Small intestine (tissue), 7 donors: ENCODE measurements around the gene TNF. TPM values are rescaled to one million over a fixed set of nuclear protein-coding genes. Genes with fewer than 3 reads are reported as not detected.

Experiments used
- DNase-seq, 2 donors: peaks; one replicate each; pipeline versions ENCODE4 v3.0.0 to v3.0.0-alpha.2; 2013
- FAIRE-seq: peaks from 2 replicates; lab custom pipeline; 2012; peaks lifted over from hg19 to GRCh38; lab: Jason Lieb, UNC
- H3K27ac ChIP-seq, 3 donors: one replicate each; pipeline ENCODE4 v1.5.1; 2013; ENCODE audit warnings: low read length in 2 of 3, mild to moderate bottlenecking in 2 of 3, control low read depth in 1 of 3, inconsistent platforms in 1 of 3, low read depth in 1 of 3, moderate library complexity in 1 of 3
- H3K27me3 ChIP-seq, 3 donors: one replicate each; pipeline ENCODE4 v1.6.1; 2013; ENCODE audit warnings: low read length in 3 of 3, inconsistent platforms in 1 of 3; ENCODE audit not compliant: control insufficient read depth in 3 of 3, insufficient read depth in 3 of 3
- H3K36me3 ChIP-seq, 3 donors: one replicate each; pipeline ENCODE4 v1.6.1; 2013; ENCODE audit warnings: low read length in 3 of 3, inconsistent platforms in 1 of 3, low read depth in 1 of 3, mild to moderate bottlenecking in 1 of 3, moderate library complexity in 1 of 3; ENCODE audit not compliant: control insufficient read depth in 3 of 3, insufficient read depth in 2 of 3
- H3K4me1 ChIP-seq, 3 donors: one replicate each; pipeline ENCODE4 v1.6.1; 2013; ENCODE audit warnings: low read length in 2 of 3, inconsistent platforms in 1 of 3, low read depth in 1 of 3, mild to moderate bottlenecking in 1 of 3, moderate library complexity in 1 of 3; ENCODE audit not compliant: control insufficient read depth in 3 of 3, insufficient read depth in 2 of 3
- H3K4me3 ChIP-seq, 3 donors: one replicate each; pipeline ENCODE4 v1.5.1; 2013; ENCODE audit warnings: low read length in 3 of 3, control low read depth in 1 of 3, inconsistent platforms in 1 of 3, low read depth in 1 of 3, mild to moderate bottlenecking in 1 of 3, moderate library complexity in 1 of 3
- H3K9me3 ChIP-seq, 2 donors: one replicate each; pipeline ENCODE4 v1.6.1; 2013; ENCODE audit warnings: low read depth in 1 of 2, low read length in 1 of 2; ENCODE audit not compliant: control insufficient read depth in 2 of 2, insufficient read depth in 1 of 2
- WGBS, 3 donors: extraction: QIAGEN DNeasy Blood & Tissue Kit; methylation state at CpG; one replicate each; pipeline ENCODE4 v1.1.7; 2013; 5-methylcytosine and 5-hydroxymethylcytosine counted together
- polyA plus RNA-seq, 4 donors: library from polyadenylated mRNA; stranded (reverse) in 3 of 4; unstranded in 1 of 4; fragments of 200-250 nt in 3 of 4; fragments of 120-200 nt in 1 of 4; gene quantifications; one replicate each; pipeline versions ENCODE4 v1.2.1 to v1.2.3, GENCODE V29; 2013
- donor health status: healthy with polysubstance abuse.
- donor health status: control.
- donor health status: control.
- donor health status: Bipolar disorder and iron deficiency.
- donor health status: healthy.

The TNF gene
- polyA plus RNA-seq, 4 donors: 0.18 to 0.59 (median 0.45) TPM; not detected in 1

DNA sequence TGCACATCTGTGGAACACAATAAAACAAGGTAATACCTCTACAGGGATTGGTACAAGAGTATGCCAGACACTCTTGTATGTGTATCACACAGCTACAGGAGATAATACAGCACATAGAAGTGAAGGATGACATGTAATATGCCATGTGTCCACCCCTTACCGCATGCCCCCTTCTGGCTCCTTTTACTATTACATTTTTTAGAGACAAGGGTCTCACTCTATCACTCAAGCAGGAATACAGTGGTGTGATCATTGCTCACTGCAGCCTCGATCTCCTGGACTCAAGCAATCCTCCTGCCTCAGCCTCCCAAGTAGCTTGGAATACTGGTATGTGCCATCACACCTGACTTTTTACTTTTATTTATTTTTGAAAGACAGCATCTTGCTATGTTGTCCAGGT is 21.6 kb downstream of the TNF start:
- H3K36me3 ChIP-seq: no peaks in the 10 kb centered on the region

DNA sequence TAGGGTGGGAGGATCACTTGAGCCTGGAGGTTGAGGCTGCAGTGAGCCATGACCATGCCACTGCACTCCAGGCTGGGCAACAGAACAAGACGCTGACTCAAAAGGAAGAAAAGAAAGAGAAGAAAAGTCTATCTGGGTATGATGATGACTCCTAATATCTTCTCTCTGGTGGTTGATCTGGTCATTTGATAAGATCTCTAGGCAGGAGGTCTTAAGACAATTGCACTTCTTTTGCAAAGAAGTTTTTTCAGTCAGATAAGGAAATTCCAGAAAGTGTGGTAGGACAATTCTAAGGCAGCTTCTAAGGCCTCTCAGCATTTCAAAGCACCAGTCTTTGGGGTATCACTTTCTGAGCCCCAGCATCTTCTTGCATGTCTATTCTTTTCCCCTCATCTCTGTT is 32.0 kb downstream of the TNF start:
- no peaks in the 10 kb centered on the region for H3K27me3 ChIP-seq
- no peak overlapping the region for H3K27ac ChIP-seq
- H3K4me1 ChIP-seq: no peaks in the 10 kb centered on the region
- no peaks in the 10 kb centered on the region for H3K36me3 ChIP-seq
- WGBS, 3 donors: 75 to 84% (median 79%) methylated on average over 1 of the region's 1 CpG
- DNase-seq (no peak), FAIRE-seq (no peak)
- H3K9me3 ChIP-seq: no peaks in the 10 kb centered on the region
- H3K4me3 ChIP-seq: no peak overlapping the region

More for the DNA sequence above, 21.6 kb downstream of the TNF start:
- FAIRE-seq (no peak), DNase-seq (no peak)
- no peaks in the 10 kb centered on the region for H3K4me1 ChIP-seq
- 25 to 27% (median 26%) methylated on average over 2 of the region's 2 CpGs for WGBS, 3 donors
- no peak overlapping the region for H3K4me3 ChIP-seq
- no peak overlapping the region for H3K27ac ChIP-seq
- no peaks in the 10 kb centered on the region for H3K27me3 ChIP-seq
- H3K9me3 ChIP-seq: no peaks in the 10 kb centered on the region

DNA sequence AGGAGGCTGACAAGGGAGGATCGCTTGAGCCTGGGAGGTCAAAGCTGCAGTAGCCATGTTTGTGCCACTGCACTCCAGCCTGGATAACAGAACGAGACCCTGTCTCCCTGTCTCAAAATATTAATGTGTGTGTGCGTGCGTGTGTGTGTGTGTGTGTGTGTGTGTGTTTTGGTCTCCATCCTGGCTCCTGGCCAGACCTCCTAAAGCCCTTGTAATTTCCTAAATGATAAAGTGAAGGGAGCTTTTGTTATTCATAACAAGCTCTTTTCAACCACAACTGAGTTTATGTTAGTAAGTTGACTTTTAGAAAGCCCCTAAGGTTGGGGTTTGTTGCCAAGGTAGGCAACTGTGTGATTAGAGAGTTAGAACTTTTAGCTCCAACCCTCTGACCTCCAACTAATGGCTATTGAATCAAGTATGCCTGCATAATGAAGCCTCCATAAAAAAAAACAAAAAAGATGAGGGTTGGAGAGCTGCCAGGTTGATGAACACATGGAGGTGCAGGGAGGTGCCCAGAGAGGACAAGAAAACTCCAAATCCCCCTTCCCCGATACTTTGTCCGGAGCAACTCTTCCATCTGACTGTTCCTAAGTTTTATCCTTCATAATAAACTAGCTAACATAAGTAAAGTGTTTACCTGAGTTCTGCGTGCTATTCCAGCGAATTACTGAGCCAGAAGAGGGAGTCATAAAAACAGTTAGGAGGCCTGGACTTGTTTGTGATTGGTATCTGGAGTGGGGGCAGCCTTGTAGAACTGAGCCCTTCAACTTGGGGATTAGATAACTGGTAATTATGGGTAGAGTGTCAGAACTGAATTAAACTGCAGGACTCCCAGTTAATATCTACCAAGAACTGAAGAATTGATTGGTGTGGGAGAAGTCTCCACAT is 34.4 kb downstream of the TNF start:
- no peak overlapping the region for H3K27ac ChIP-seq
- H3K9me3 ChIP-seq: no peaks in the 10 kb centered on the region
- H3K4me1 ChIP-seq: peaks cover 0 to 9% (median 0%) of the 10 kb centered on the region in 3 donors
- FAIRE-seq: no peak
- H3K36me3 ChIP-seq: no peaks in the 10 kb centered on the region
- WGBS, 3 donors: 66 to 70% (median 70%) methylated on average over 8 of the region's 8 CpGs
- no peak for DNase-seq
- no peak overlapping the region for H3K4me3 ChIP-seq
- H3K27me3 ChIP-seq: no peaks in the 10 kb centered on the region

DNA sequence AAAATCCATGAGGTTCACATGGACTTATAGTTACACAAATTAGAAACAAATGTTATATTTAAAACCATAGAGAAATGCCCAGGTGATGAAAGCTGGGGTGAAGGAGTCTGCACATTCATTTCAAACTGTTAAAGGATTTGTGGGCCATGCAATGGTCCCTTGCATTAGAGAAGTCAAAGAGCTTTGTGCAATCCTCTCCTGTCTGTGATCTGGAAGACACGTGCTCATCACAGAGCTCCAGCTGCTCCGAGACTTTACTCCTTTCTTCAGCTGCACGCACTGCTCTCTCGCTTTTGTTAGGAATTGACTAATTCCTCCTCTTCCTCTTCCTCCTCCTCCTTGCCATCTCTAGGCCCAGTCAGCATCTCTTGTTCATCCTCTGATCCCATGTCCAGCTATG is 35.6 kb downstream of the TNF start:
- DNase-seq (no peak), FAIRE-seq (no peak)
- H3K9me3 ChIP-seq: no peaks in the 10 kb centered on the region
- no peak overlapping the region for H3K4me3 ChIP-seq
- H3K36me3 ChIP-seq: no peaks in the 10 kb centered on the region
- H3K27ac ChIP-seq: no peak overlapping the region
- H3K4me1 ChIP-seq: peaks cover 0 to 20% (median 2%) of the 10 kb centered on the region in 3 donors
- 86 to 90% (median 88%) methylated on average over 4 of the region's 4 CpGs for WGBS, 3 donors
- no peaks in the 10 kb centered on the region for H3K27me3 ChIP-seq

DNA sequence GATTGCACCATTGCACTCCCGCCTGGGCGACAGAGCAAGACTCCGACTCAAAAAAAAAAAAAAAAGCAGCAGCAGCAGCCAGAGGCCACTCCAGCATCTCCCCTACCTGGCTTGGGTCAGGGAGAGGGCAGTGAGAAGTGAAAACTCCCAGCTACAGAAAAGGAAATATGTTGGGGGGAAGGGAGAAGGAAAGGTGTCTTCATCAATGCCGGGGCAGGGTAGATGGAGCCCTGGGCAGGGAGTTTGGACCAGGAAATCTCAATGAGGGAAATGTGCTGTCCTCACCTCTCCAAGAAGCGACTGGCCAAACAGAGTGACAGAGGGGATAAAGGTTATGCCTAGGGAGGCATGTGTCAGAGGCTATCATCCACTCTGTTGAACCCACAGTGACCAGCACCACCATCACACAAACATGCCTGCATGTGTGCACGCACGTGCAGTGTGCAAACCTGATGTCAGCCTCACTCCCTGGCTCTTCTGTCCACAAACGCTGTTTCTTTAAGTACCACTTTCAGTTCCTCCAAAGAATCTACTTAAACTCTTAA is 38.8 kb downstream of the TNF start:
- peak overlapping the region in 1 of 3 donors; percentile 69 for H3K27ac ChIP-seq
- DNase-seq (peak; percentile 30 to 39), FAIRE-seq (no peak)
- H3K4me1 ChIP-seq: peaks cover 0 to 20% (median 2%) of the 10 kb centered on the region in 3 donors
- H3K9me3 ChIP-seq: no peaks in the 10 kb centered on the region
- H3K36me3 ChIP-seq: no peaks in the 10 kb centered on the region
- no peak overlapping the region for H3K4me3 ChIP-seq
- no peaks in the 10 kb centered on the region for H3K27me3 ChIP-seq
- 33 to 64% (median 58%) methylated on average over 8 of the region's 8 CpGs for WGBS, 3 donors

DNA sequence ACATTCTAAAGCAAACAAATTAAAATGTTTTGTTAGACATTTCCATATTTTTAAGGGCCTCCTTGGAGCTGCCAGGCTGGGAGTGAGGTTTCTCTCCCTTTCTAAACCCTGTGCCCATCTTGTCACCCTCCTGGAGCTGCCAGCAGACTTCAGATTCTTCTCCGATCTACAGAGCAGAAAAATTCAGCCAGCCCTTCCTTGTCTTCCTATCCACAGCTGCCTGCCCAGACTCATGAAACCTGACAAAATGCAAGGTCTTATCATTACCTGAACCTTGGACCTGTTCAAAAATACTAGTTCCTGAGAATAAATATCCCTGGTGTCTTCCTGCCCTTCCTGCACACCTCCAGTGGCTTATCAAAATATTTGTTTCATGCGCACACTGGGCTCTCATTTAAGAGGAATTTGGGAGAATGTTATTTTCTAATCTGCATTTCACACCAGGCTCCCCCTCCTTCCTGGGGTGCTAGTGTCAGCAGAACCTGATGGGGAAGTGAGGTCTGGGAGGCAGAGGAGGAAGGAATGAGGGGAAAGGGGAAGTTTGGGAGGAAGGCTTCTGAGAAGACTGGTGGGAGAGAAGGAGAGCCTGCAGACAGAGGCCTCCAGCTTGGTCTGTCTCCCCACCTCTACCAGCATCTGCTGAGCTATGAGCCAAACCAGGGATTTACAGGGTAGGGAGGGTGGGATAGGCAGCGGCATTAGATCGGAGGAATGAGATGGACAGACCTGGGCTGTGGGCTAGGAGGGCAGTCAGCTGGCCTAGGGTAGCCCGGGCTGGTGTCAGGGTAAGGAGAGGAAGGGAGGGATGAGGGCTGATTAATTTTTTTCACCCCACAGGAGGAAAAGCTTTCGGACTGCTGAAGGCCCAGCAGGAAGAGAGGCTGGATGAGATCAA is 39.6 kb downstream of the TNF start, which contains the start of gene AIF1:
AIF1 (plus strand) TSS at position 551 of the 895 bp plus-strand sequence; CDS start at position 647, 96 bp downstream.
- WGBS, 3 donors: 51 to 63% (median 51%) methylated on average over 6 of the region's 6 CpGs
- FAIRE-seq (no peak), DNase-seq (peak; percentile 62 to 64)
- Histone ChIP-seq H3K4me1 (peaks cover 0 to 20% (median 2%) of the 10 kb centered on the region in 3 donors), H3K27me3 (no peaks in the 10 kb centered on the region), H3K36me3 (no peaks in the 10 kb centered on the region), H3K9me3 (no peaks in the 10 kb centered on the region), H3K27ac (peak within 1 kb of the TSS in 2 of 3 donors; percentile 52 to 69), H3K4me3 (no peak within 1 kb of the TSS)

DNA sequence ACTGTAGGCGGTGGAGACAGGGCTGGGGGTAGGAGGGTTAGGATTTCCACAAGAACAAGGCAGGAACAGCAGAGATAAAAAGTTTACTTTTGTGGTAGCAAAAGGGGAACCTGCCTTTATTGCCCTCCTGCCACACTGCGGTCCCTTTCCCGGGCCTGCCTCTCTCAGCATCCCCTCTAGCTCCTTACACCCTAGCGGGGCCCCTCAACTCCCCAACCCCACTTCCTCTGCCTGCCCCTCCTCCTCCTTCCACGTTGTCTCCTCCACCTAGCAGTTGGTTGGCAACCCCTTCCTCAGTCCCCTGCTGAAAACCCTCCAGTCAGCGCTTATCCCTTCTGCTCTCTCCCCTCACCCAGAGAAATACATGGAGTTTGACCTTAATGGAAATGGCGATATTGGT is 40.4 kb downstream of the TNF start:
- Histone ChIP-seq H3K27me3 (no peaks in the 10 kb centered on the region), H3K4me3 (no peak overlapping the region), H3K9me3 (no peaks in the 10 kb centered on the region), H3K27ac (no peak overlapping the region), H3K4me1 (peaks cover 0 to 20% (median 2%) of the 10 kb centered on the region in 3 donors), H3K36me3 (no peaks in the 10 kb centered on the region)
- WGBS, 3 donors: 51 to 72% (median 71%) methylated on average over 7 of the region's 7 CpGs
- DNase-seq: no peak
- FAIRE-seq: no peak

DNA sequence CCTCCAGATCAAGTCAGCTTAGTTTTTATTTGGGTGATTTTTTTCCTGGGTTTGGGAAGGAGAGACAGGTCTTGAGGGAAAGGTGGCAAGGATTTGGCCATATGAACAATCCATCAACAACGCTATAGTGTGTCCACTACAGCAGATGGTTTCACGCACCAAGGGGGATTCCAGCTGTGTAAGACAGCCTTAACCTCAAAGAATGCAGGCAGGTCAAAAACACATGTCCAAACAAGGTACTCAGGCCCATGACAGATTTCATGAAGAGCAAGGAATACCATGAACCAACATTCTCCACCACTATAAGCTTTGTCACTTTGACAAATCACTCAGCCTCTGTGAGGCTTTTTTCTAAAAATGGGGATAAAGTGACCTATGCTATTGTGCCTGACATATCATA is 41.6 kb downstream of the TNF start:
- DNase-seq: no peak
- Histone ChIP-seq H3K4me1 (peaks cover 0 to 25% (median 2%) of the 10 kb centered on the region in 3 donors), H3K4me3 (no peak overlapping the region), H3K27me3 (no peaks in the 10 kb centered on the region), H3K27ac (no peak overlapping the region), H3K9me3 (no peaks in the 10 kb centered on the region), H3K36me3 (peaks cover 0 to under 1% (median 0%) of the 10 kb centered on the region in 3 donors)
- 85 to 95% (median 93%) methylated on average over 2 of the region's 2 CpGs for WGBS, 3 donors
- FAIRE-seq: no peak
